PC-3 (cell line): Measurements from ENCODE around the gene HIBCH. TPM values are rescaled to one million over a fixed set of nuclear protein-coding genes. Genes with fewer than 3 reads are reported as not detected.

ENCODE experiments used
- ATAC-seq: fragments of 200-7000 bp; cut with Tn5 transposase; 2 replicates; pipeline ENCODE4 v1.9.1; 2020; ENCODE audit warnings: mild to moderate bottlenecking, moderate library complexity
- BruUV-seq: library from RNA; stranded (reverse); fragments of 400-500 nt; replicated peaks from 2 replicates; lab custom pipeline; 2021; lab: Mats Ljungman, UMichigan
- CTCF ChIA-PET: fragments of 300-600 bp; sonication (Branson Sonifier 250); formaldehyde crosslinking; loops from one replicate; lab custom pipeline; 2022; ENCODE audit warnings: antibody characterized with exemption; lab: Charles Lee
- POLR2A ChIA-PET: fragments of 300-600 bp; sonication (Branson Sonifier 250); formaldehyde crosslinking; loops from one replicate; lab custom pipeline; 2022; ENCODE audit warnings: antibody characterized with exemption; ENCODE audit not compliant: unreplicated experiment; lab: Charles Lee
- DNase-seq: peaks from one replicate; pipeline ENCODE4 v3.0.0-alpha.2; 2015
- H2AFZ ChIP-seq: fragments of 300-600 bp; sonication (generic); 2 replicates; pipeline ENCODE4 v1.6.0; 2016; ENCODE audit warnings: antibody characterized with exemption, low read length
- H3F3A ChIP-seq: fragments of 300-600 bp; sonication (generic); one replicate; pipeline ENCODE4 v1.6.0; 2017; ENCODE audit warnings: antibody characterized with exemption, low read length, control low read depth, mild to moderate bottlenecking; ENCODE audit not compliant: unreplicated experiment
- H3K27ac ChIP-seq: fragments of 300-600 bp; sonication (generic); 2 replicates; pipeline ENCODE4 v1.5.1; 2016; ENCODE audit warnings: mild to moderate bottlenecking, low read length
- H3K27me3 ChIP-seq: fragments of 300-600 bp; sonication (generic); 2 replicates; pipeline ENCODE4 v1.6.1; 2016; ENCODE audit warnings: low read length, mixed read lengths
- H3K36me3 ChIP-seq: fragments of 300-600 bp; sonication (generic); 2 replicates; pipeline ENCODE4 v1.6.1; 2016; ENCODE audit warnings: low read depth, mixed run types, low read length, mixed read lengths
- H3K4me1 ChIP-seq: fragments of 300-600 bp; sonication (generic); 2 replicates; pipeline ENCODE4 v1.5.1; 2016; ENCODE audit warnings: low read length; ENCODE audit not compliant: insufficient read depth
- H3K4me2 ChIP-seq: fragments of 300-600 bp; sonication (generic); 2 replicates; pipeline ENCODE4 v1.6.0; 2016; ENCODE audit warnings: low read length
- H3K4me3 ChIP-seq: fragments of 300-600 bp; sonication (generic); 2 replicates; pipeline ENCODE4 v1.5.1; 2016; ENCODE audit warnings: mild to moderate bottlenecking, low read length, mixed read lengths
- H3K79me2 ChIP-seq: fragments of 300-600 bp; sonication (generic); 2 replicates; pipeline ENCODE4 v1.6.1; 2017; ENCODE audit warnings: low read length, mixed read lengths
- H3K9ac ChIP-seq: fragments of 300-600 bp; sonication (generic); 2 replicates; pipeline ENCODE4 v1.6.0; 2016; ENCODE audit warnings: mild to moderate bottlenecking, low read length
- H3K9me2 ChIP-seq: fragments of 300-600 bp; sonication (generic); replicated peaks from 2 replicates; pipeline ENCODE4 v1.6.1; 2016; ENCODE audit warnings: mixed run types, low read length, mixed read lengths
- H3K9me3 ChIP-seq: fragments of 300-600 bp; sonication (generic); 2 replicates; pipeline ENCODE4 v1.6.1; 2016; ENCODE audit warnings: low read length, mixed read lengths
- H4K20me1 ChIP-seq: fragments of 300-600 bp; sonication (generic); 2 replicates; pipeline ENCODE4 v1.6.1; 2016; ENCODE audit warnings: low read length, mixed read lengths
- CTCF ChIP-seq: fragments of 300-600 bp; sonication (generic); conservative IDR thresholded peaks from 2 replicates; pipeline ENCODE4 v1.5.1; 2017; ENCODE audit warnings: antibody characterized with exemption, low read depth, mild to moderate bottlenecking, low read length
- EZH2 ChIP-seq: fragments of 300-600 bp; sonication (generic); IDR thresholded peaks from one replicate; pipeline ENCODE4 v1.6.1; 2017; ENCODE audit warnings: antibody characterized with exemption, mild to moderate bottlenecking, low read length; ENCODE audit not compliant: unreplicated experiment
- EZH2phosphoT487 ChIP-seq: fragments of 300-600 bp; sonication (generic); IDR thresholded peaks from 2 replicates; pipeline ENCODE4 v1.6.1; 2018; ENCODE audit warnings: mild to moderate bottlenecking, antibody characterized with exemption, low read length, borderline replicate concordance
- intact Hi-C: fragments of 100-400 bp; cut with micrococcal nuclease; formaldehyde crosslinking; loops from 2 replicates; pipeline ENCODE4 v1.9.0; 2023
- total RNA-seq: library from RNA; depleted of rRNA; stranded (reverse); fragments of >200 nt; gene quantifications from 2 replicates; pipeline ENCODE4 v1.2.3, GENCODE V29; 2014

Gene HIBCH
- total RNA-seq, 1 experiment from 2014 or later, result 12.0 TPM

- BruUV-seq, result no TSS peak
- POLR2A ChIA-PET, result interaction anchor here (0.7 kb wide), 1 partner anchor 10 kb away, joined by 3 read pairs; no protein-coding TSS in a partner anchor
- CTCF ChIA-PET, result interaction anchor here (0.6 kb wide), 1 partner anchor 479 kb away, joined by 3 read pairs; no protein-coding TSS in a partner anchor
- intact Hi-C loops, result loop anchor here (1.0 kb wide), 3 partner anchors 32 to 188 kb away; no protein-coding TSS in a partner anchor
- H4K20me1 ChIP-seq, result no peaks in the 10 kb centered on the region
- H3K36me3 ChIP-seq, result peaks cover 3% of the 10 kb centered on the region; the same call in 1 of the 2 replicates
- no peak overlapping the region; the same call in 1 of the 2 replicates for H3K4me3 ChIP-seq
- no peaks in the 10 kb centered on the region for H3F3A ChIP-seq
- peak overlapping the region; percentile 40; the same call in 1 of the 2 replicates for H3K4me2 ChIP-seq
- no peaks in the 10 kb centered on the region for H3K9me3 ChIP-seq
- H3K9ac ChIP-seq, result no peak overlapping the region
- DNase-seq (peak; percentile 58), ATAC-seq (peak; percentile 60)
- H3K4me1 ChIP-seq, result no peaks in the 10 kb centered on the region
- H3K27ac ChIP-seq, result no peak overlapping the region
- H2AFZ ChIP-seq, result 0 out of 2 replicates have a peak overlapping the region, but pooled peaks have one; percentile 62
- TF ChIP-seq EZH2phosphoT487 (no peak), CTCF (peak; percentile 73)
- no peaks in the 10 kb centered on the region for H3K79me2 ChIP-seq
- no peaks in the 10 kb centered on the region for H3K27me3 ChIP-seq
- no peaks in the 10 kb centered on the region for H3K9me2 ChIP-seq
Observed at GRCh38 chr2:190277234-190278112, 42.2 kb downstream of the HIBCH start.

- Histone ChIP-seq H3K27me3 (no peaks in the 10 kb centered on the region), H3K9me2 (no peaks in the 10 kb centered on the region), H3F3A (no peaks in the 10 kb centered on the region), H2AFZ (no peak overlapping the region), H3K9ac (no peak overlapping the region), H3K79me2 (no peaks in the 10 kb centered on the region), H3K4me2 (no peak overlapping the region), H3K27ac (no peak overlapping the region), H3K9me3 (no peaks in the 10 kb centered on the region), H4K20me1 (no peaks in the 10 kb centered on the region), H3K36me3 (peaks cover 3% of the 10 kb centered on the region; the same call in 1 of the 2 replicates), H3K4me3 (no peak overlapping the region), H3K4me1 (peaks cover 13% of the 10 kb centered on the region)
- CTCF ChIA-PET, result no interaction called here
- ATAC-seq (no peak), DNase-seq (no peak)
- intact Hi-C loops, result no loop called here
- POLR2A ChIA-PET, result no interaction called here
- no TSS peak for BruUV-seq
- no peak for TF ChIP-seq CTCF
- no peak for TF ChIP-seq EZH2phosphoT487
- no peak for TF ChIP-seq EZH2
Observed at GRCh38 chr2:190272457-190272842, 47.2 kb downstream of the HIBCH start.
